Myocyte (in vitro differentiated cells): ENCODE results near the gene BPIFA3. TPM values are rescaled to one million over a fixed set of nuclear protein-coding genes. Genes with fewer than 3 reads are reported as not detected.

Experiments
- DNase-seq: peaks from one replicate; pipeline ENCODE4 v3.0.0-alpha.2; 2012; ENCODE audit warnings: low read depth
- total RNA-seq: library from RNA; depleted of rRNA; stranded (reverse); fragments of >200 nt; gene quantifications from 2 replicates; pipeline ENCODE4 v1.2.3, GENCODE V29; 2014

BPIFA3 gene
- total RNA-seq, 1 donor from 2014 or later: not detected

DNA sequence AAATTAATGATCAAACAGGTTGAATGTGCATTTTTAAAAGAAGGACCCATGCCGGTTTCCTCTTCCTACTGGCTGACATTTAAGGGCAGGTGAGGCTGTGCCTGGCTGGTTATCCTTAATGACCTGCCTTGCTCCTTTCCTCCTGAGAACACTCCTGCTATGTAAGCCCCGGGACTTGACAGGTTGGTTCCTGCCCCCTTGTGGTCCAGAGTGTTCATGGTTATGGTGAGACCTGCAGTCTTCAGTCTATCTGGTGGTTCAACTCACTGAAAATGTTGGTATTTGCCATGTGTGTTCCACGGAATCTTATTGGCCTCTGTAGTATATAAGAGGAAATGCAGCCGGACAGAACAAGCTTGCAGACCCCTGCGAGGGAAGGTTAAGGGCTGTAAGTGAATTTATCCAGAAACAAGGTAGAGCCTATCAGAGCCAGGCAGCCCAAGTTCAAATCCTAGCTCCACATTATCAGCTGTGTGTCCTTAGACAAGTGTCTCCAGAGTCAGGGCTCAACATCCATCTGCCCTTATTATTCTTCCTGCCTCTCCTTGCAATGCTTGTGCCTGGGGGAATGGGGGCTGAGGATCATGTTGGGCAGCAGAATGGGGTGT, 5.2 kb upstream of the BPIFA3 start:
- DNase-seq: peak; percentile 11

DNA sequence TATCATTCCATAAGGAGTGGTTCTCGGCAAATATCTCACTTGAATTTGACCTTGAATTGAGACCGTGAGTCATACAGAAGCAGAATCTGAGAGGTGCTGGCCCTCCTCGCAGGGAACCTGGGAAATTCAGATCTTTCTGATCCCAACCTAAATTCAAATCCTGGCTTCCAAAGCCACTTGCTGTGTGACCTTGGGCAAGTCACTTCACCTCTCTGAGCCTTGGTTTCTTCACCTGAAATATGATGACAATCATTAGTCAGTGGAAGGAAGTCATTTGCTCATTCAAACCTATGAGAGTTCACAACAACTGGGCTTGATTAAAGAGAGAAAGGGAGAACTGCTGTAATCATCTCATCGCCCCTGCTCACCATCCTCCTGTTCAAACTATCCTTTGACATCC, 7.2 kb downstream of the BPIFA3 start:
- DNase-seq: no peak

DNA sequence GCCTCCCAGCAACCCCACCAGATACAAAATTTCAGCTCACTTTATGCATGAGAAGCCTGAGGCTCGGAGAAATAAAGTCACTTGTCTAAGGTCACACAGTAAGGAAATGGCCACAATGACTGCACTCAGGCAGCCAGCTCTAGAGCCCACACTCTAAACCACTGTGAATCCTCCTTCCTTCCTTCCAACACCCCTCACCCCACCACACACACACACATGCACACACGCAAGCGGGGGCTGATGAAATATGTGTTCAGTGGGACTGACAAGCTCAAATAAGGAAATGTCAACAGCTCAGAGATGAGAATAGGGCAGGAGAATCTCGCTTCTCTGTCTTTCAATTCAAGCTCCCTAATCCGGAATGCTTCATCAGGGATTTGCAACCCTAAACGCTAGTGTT, 12.7 kb downstream of the BPIFA3 start:
- no peak for DNase-seq

DNA sequence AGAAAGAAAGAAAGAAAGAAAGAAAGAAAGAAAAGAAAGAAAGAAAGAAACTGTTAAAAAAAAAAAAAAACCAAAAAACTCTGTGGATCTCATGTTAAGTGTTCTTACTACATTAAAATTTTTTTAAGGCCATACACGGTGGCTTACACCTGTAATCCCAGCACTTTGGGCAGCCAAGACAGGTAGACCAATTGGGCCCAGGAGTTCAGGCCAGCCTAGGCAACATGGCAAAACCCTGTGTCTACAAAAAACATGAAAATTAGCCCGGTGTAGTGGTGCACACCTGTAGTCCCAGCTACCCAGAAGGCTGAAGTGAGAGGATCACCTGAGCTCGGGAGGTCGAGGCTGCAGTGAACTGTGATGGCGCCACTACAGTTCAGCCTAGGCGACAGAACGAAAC, 14.1 kb downstream of the BPIFA3 start:
- no peak for DNase-seq

DNA sequence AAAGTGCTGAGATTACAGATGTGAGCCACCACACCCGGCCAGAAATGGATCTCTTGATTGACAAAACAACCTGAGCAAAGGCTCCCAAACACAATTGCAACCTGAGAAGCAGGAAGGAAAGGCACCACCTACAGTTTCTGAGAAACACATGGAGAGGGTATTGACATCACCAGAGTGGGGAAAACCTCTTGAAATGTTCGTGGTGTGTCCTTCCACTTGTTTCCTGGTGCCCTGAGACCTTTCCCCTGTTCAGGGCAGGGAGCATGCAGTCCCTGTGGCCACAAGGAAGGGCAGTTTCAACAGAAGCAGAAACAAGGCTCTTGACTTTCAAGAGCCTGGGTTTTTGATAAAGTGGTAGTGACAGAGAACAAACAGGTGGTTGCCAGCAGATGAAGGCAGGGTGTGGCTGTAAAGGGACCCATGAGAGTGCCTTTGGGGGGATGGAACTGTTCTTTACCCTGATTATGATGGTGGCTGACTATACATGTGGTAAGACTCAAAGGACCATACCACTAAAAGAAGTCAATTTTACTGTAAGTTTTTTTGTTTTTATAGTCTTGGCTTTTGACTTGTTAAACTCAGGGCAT, 15.4 kb downstream of the BPIFA3 start:
- DNase-seq: no peak

DNA sequence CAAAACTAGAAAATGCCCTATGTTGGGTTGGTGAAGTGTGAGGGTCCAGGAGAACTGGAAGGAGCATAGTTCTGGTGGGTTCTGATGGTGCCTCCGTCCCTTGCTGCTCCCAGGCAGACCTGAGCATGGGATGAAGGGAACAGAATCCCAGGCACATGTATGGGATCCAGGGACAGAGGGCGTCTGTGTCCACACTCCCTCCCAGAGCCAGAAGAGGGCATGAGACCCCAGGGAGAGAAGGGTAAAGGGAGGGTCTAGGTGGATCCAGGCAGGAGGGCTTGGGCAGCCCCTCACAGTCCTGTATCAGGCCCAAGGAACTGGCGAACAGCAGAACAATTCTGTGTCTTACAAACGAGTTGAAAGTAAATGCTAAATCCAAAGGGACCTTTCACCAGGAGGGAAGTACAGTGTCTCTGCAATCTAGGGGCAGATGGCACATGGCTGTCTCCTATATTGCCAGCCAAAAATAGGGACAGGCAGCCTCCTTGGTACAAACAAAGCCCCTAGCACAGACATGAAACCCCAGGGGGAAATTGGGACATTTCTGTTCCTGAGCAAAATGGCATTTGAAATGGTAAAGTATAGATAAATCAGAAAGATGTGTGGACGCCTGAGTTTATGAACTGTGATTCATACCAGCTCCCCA, 16.1 kb downstream of the BPIFA3 start:
- no peak for DNase-seq

DNA sequence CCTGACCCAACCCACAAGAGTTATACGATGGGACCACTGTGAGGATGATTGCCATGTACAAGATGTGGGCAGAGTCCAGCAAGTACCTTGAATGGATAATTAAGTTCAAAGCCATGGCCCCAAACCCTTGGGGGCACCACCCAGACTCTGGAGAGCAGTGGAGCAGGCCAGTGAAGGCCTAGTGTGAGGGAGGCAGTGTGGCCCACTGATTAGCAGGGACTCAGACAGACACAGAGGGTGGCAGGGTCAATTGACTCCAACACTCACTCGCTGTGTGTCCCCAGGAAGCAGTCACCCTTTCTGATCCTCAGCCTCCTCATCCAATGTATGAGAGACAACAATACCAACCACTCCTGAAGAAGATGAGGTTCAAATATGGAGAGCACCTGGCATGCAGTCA, 16.9 kb downstream of the BPIFA3 start:
- DNase-seq: no peak

DNA sequence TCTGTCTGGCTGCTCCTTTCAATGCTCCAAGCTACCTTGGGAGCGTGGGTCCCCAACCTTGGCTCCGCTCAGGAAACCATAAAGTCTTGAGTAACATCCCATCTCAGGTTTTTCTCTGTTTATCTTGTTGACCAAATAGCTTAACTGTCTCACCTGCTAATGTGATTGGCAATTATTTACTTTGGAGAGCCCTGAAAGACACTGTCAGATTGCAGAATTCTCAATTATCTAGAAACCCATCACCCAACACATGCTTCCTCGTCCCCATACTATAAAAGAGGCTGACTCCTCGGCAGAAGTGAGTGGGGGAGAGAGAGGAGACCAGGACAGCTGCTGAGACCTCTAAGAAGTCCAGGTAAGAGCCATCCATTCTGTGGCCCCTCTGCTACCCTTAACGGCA, 18.5 kb downstream of the BPIFA3 start, which contains the start of gene BPIFA1:
Gene BPIFA1 (plus strand): TSS at position 301 of the 400 bp plus-strand sequence. CDS start 1,716 bp downstream, outside the sequence.
- no peak for DNase-seq

DNA sequence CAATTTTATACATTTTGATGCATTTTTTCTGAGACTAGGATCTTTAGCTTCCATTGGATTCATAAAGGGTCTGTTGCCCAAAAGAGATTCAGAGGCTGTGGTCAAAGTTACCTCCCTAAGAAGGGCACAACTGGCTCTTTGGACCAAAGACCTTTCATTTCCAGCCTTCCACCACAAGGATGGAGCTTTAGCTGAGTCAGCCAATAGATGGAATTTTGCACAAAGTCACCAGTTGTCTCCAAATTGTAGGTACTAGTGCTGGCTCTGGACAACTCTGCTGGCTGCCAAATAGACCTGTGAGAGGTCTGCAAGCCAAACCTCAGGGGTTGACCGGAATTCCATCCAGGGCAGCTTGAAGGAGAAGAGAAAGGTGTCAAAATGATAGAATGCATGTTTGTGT, 19.2 kb downstream of the BPIFA3 start:
- DNase-seq: no peak

DNA sequence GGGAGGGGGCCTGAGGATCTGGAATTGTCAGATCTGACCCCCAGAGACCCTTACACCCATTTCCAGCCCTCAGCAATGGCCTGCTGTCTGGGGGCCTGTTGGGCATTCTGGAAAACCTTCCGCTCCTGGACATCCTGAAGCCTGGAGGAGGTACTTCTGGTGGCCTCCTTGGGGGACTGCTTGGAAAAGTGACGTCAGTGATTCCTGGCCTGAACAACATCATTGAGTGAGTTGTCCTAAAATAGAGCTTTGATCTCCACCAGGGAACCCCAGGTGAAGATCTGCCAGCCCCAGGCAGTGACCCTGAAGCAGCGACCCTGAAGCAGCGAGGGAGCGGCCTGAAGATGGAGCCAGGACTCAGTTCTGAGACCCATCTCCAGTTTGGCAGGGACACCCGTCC, 20.8 kb downstream of the BPIFA3 start:
- no peak for DNase-seq

DNA sequence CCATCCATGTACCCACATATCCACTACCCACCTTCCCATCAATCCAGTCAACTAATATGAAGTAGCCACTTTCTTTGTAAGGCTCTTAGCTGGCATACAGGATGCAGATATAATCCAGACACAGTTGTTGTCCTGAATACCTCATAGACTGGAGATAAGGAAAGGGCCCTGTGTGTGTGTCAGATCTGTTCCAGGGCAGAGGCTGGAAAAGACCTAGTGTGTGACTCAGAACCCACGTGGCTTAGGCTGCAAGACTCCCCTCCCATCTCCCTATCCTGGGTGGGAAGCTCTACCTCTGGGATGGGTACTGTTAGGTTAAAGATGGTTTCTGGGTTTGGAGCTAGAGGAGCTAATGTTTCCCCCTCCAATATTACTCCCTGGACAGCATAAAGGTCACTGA, 22.3 kb downstream of the BPIFA3 start:
- DNase-seq: no peak

DNA sequence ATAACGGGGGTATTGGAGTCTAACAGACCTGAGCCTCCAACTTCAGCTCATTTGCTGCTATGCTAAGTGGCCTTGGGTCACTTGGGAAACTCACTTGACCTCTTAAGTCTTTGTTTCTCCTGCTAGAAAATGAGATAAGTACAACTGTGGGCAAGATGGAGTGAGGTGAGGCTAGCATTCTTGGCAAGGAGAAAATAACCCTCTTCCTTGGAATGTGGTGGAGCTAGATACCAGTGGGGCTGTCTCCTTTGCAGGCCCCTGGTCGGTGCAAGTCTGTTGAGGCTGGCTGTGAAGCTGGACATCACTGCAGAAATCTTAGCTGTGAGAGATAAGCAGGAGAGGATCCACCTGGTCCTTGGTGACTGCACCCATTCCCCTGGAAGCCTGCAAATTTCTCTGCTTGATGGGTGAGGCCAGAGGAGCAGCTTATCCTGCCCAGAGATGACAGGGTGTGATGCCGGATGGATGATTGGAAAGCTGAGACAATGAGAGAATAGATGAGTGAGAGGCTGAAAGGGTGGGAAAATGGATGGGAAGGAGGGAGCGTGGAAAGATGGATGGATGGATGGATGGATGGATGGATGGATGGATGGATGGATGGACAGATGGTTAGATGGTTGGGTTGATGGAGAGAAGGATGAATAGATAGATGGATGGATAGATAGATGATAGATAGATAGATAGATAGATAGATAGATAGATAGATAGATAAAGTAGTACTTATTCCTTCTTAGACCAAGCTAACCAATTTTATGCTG, 23.0 kb downstream of the BPIFA3 start:
- DNase-seq: no peak

DNA sequence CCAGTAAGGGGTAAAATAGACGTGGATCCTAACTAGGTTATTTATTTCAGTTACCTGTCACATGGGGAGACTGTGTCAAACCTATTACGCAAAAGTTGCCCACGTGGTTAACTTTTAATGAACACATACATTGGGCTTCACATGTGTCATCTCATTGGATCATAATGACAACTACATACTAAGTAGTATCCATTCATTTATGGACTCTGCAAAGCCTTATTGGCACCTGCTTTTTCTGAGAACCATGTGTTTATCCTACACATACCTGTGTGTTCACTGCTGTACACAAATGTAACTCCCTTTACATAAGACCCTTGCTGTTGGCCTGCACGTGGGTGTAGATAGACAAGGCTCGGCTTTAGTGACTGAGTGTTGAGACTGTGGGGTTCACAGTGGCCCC, 23.8 kb downstream of the BPIFA3 start:
- no peak for DNase-seq

DNA sequence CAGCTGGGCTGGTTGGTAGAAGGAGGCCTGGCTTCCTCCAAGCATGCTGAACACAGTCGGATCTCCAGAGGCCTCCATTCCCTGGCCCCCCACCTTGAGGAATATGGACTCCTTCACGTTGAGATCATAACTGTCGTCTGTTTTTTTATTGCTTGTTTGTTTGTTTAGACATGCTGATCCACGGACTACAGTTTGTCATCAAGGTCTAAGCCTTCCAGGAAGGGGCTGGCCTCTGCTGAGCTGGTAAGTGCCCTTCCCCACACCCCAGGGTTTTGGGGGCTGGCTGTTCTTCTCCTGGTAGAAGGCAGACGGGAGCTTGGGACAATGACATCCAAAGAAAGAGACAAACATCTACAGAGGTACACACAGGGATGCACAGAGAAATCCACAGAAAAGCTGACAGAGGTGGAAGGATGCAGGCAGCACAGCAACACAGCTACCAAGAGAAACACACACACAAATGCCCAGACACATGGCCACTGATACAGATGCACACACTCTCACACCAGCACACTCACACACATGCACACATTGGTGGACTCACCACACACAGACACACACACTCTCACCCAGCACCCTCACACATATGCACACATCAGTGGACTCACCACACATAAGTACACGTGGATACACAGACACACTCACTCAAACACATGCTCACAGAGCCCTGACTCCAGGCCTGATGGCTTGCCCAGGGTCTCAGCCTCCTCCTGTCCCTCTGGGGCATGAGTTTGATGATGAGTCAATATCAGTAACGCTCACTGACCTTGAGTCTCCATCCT, 25.4 kb downstream of the BPIFA3 start:
- no peak for DNase-seq

DNA sequence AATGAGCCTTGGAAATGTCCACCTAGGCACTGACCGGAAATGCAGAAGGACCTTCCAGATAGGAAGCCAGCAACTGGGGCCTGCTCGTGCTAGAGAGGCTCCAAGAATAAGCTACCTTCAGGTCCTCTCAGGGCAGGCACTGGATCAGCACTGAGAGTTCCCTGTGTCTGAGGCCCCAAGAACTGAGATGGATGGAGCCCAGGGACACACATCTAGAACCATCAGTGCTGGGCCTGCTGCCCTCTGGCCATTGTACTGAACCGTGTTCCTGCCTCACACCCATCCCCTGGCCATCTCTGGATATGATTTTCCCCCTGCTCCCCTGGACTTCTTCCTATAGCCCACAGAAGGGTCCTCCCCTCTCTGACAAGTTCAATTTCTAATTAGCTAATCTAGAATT, 28.9 kb downstream of the BPIFA3 start:
- DNase-seq: no peak

DNA sequence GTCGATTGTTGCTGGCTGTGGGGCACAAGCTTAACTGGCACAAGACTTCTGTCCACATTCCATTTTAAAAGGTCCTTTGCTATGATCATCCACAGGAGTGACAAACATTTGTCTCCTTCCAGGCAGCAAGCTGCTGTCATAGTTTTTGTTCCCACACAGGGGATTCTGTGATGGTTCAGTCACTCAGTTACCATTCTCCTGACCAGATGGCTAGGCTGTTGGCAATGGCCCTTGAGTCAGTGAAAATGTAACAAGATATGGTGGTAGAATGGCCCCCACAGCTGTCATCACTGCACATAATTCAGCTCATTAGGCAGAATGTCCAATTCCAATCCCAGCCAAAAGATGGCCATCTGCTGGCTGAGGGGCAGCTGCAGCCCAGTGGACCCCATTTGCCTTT, 32.3 kb downstream of the BPIFA3 start:
- peak; percentile 39 for DNase-seq

DNA sequence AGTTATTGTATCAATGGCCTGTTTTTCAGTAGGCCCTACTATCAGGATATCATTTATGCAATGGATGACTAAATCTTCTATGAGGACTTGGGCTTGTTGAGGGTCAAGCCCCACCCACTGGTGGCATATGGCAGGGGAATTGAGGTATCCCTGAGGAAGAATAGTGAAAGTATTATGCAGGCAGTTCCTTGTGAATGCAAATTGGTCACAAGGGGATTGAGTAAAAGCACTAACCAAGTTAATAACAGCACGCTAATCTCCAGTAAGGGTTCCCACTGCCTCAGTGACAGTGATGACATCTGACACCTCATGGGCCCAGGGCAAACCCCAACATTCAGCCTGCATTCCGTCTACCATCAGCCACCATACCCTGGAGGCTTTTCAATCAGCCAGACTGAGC, 33.5 kb downstream of the BPIFA3 start:
- DNase-seq: peak; percentile 5

DNA sequence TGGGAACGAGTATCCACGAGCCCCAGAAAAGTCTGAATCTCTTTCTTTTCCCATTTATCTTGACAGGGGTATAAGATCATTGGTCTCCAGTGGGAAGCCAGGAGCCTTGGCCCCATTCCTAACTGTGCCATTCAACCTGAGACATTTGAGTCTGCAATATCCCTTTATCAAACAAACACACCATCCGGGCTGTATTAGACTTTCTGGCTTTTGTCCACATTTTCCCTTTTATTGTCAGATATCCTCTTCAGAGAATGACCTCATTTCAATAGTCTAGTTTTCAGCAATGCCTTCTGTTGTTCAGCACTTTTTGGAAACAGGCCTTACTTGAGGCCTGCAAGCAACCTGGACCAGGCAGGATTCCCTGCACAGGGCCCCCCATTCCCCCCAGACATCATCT, 34.3 kb downstream of the BPIFA3 start:
- DNase-seq: no peak

DNA sequence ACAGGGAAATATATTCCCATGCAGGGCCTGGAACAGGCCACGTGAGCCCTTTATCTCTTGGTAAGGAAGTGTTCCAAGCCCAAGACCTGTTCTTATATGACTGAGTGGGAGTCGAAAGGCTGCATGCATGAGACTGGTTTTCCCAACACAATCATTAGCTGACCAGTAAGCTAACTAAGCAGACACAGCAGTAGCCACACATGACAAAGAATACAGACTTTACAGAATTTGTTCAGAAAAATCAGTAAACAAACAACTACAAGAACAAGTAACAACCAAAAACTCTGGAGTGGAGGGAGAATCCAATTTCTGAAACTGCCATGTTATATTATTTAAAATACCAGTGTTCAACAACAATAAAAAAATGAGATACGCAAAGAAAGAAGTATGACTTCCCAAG, 35.3 kb downstream of the BPIFA3 start:
- DNase-seq: no peak

DNA sequence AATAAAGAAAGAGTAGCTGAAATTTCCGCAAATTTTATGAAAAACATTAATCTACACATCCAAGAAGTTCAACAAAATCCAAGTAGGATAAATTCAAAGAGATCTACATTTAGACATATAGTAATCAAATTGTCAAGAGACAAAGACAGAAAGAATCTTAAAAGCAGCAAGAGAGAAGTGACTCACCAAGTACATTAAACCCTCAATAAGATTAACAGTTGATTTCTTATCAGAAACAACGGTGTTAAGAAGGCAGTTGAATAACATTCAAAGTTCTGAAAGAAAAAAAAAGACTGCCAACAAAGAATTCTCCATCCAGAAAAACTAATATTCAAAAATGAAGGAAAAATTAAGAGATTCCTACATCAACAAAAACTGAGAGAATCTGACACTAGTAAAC, 37.9 kb downstream of the BPIFA3 start:
- DNase-seq: no peak

DNA sequence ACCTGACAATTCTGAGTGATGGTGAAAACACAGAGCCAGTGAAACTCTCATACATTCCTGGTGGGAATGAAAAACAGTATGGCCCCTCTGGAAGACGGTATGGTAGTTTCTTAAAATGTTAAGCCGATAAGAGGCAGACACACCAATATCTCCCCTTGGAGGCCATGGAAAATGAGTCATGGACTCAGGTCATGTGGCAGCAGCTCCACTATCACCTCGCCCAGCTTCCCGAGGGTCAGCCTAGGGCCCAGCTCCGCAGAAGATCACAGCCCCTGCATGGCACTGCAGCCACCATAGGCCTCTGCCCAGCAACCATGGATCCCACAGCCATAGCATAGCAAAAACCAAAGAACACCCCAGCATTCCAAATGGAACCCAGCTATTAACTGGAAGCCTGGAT, 40.1 kb downstream of the BPIFA3 start:
- DNase-seq: no peak
